Right atrium auricular region (tissue), 2 donors: ENCODE measurements around the gene ZBTB7A. TPM values are rescaled to one million over a fixed set of nuclear protein-coding genes. Genes with fewer than 3 reads are reported as not detected.

Experiments
- DNase-seq: peaks from one replicate; pipeline ENCODE4 v3.0.0-alpha.2; 2019; ENCODE audit warnings: low spot score
- H3K27ac ChIP-seq, 2 donors: fragments of 200-600 bp; sonication (generic); 1 replicate in 1 of 2; 2 replicates in 1 of 2; pipeline ENCODE4 v1.5.1; 2016 to 2019
- H3K27me3 ChIP-seq, 2 donors: fragments of 200-600 bp; sonication (generic); one replicate each; pipeline versions ENCODE4 v1.5.1 to v1.6.0; 2017 to 2019
- H3K36me3 ChIP-seq: fragments of 200-600 bp; sonication (generic); one replicate; pipeline ENCODE4 v1.5.1; 2016
- H3K4me1 ChIP-seq, 2 donors: fragments of 200-600 bp; sonication (generic); one replicate each; pipeline versions ENCODE4 v1.5.1 to v1.6.0; 2017 to 2019
- H3K4me3 ChIP-seq, 2 donors: fragments of 200-600 bp; sonication (generic); 1 replicate in 1 of 2; 2 replicates in 1 of 2; pipeline ENCODE4 v1.5.1; 2017 to 2019; ENCODE audit warnings: mild to moderate bottlenecking in 1 of 2, moderate library complexity in 1 of 2
- H3K9me3 ChIP-seq, 2 donors: fragments of 200-600 bp; sonication (generic); one replicate each; pipeline ENCODE4 v1.5.1; 2019
- total RNA-seq, 2 donors: library from RNA; depleted of rRNA; stranded (reverse); fragments of >200 nt; gene quantifications; one replicate each; pipeline ENCODE4 v1.1.0, GENCODE V29; 2016
- TF ChIP-seq, protein P1 (sequence below), 2 donors: fragments of 200-600 bp; sonication (generic); IDR thresholded peaks; one replicate each; pipeline ENCODE4 v1.5.1; 2019; ENCODE audit warnings: antibody characterized with exemption in 2 of 2

ZBTB7A gene
- total RNA-seq, 2 donors from 2014 or later, result 33.8 to 50.0 TPM

DNA sequence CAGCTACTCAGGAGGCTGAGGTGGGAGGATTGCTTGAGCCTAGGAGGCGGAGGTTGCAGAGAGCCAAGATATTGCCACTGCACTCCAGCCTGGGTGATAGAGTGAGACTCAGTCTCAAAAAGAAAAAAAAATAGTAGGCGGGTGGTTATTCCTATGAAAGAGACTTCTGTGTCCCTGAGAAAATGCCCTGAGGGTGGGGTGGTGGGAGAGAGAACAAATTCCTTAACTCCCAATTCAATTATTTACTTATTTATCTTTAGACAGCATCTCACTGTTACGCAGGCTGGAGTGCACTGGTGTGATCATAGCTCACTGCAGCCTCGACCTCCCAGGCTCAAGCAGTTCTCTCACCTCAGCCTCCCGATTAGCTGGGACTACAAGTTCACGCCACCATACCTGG, 71.1 kb downstream of the ZBTB7A start:
- H3K27me3 ChIP-seq, result no peaks in the 10 kb centered on the region
- TF ChIP-seq, protein P1, sequence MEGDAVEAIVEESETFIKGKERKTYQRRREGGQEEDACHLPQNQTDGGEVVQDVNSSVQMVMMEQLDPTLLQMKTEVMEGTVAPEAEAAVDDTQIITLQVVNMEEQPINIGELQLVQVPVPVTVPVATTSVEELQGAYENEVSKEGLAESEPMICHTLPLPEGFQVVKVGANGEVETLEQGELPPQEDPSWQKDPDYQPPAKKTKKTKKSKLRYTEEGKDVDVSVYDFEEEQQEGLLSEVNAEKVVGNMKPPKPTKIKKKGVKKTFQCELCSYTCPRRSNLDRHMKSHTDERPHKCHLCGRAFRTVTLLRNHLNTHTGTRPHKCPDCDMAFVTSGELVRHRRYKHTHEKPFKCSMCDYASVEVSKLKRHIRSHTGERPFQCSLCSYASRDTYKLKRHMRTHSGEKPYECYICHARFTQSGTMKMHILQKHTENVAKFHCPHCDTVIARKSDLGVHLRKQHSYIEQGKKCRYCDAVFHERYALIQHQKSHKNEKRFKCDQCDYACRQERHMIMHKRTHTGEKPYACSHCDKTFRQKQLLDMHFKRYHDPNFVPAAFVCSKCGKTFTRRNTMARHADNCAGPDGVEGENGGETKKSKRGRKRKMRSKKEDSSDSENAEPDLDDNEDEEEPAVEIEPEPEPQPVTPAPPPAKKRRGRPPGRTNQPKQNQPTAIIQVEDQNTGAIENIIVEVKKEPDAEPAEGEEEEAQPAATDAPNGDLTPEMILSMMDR (IDR thresholded peaks at IDR 0.05), result no peak
- no peak overlapping the region for H3K27ac ChIP-seq
- no peak for DNase-seq
- H3K36me3 ChIP-seq, result no peaks in the 10 kb centered on the region
- no peaks in the 10 kb centered on the region for H3K9me3 ChIP-seq
- no peaks in the 10 kb centered on the region for H3K4me1 ChIP-seq
- no peak overlapping the region for H3K4me3 ChIP-seq

Other genes starting within 250 kb of the ZBTB7A start
- gene ZFR2, start 197.9 kb downstream of the ZBTB7A start, total RNA-seq, result not detected
- gene ATCAY, start 186.2 kb downstream of the ZBTB7A start, total RNA-seq, result not detected
- 1,000 to 10,000 TPM; 1,342 to 2,195 TPM for gene NMRK2, start 133.8 kb downstream of the ZBTB7A start, total RNA-seq
- 100 to 1,000 TPM in 1 of 2 donors, 10 to 100 TPM in 1; 46.2 to 202 TPM for gene DAPK3, start 95.8 kb downstream of the ZBTB7A start, total RNA-seq
- 1,000 to 10,000 TPM; 1,205 to 1,737 TPM for gene EEF2, start 81.4 kb downstream of the ZBTB7A start, total RNA-seq
- 10 to 100 TPM; 10.9 to 11.4 TPM for gene PIAS4, start 59.2 kb downstream of the ZBTB7A start, total RNA-seq
- gene MAP2K2, start 57.2 kb upstream of the ZBTB7A start, total RNA-seq, result 10 to 100 TPM; 82.2 to 97.4 TPM
- gene CREB3L3, start 86.7 kb upstream of the ZBTB7A start, total RNA-seq, result not detected
- gene SIRT6, start 115.7 kb upstream of the ZBTB7A start, total RNA-seq, result 10 to 100 TPM; 10.9 to 15.9 TPM
- 1 to 10 TPM in 1 of 2 donors, under 1 TPM in 1; 0.39 to 1.7 TPM for gene ANKRD24, start 115.8 kb upstream of the ZBTB7A start, total RNA-seq
- gene EBI3, start 162.6 kb upstream of the ZBTB7A start, total RNA-seq, result 1 to 10 TPM; 1.7 to 2.6 TPM
- gene YJU2, start 180.2 kb upstream of the ZBTB7A start, total RNA-seq, result 10 to 100 TPM in 1 of 2 donors, 1 to 10 TPM in 1; 9.1 to 17.6 TPM
- 10 to 100 TPM; 24.2 to 24.6 TPM for gene SHD, start 212.4 kb upstream of the ZBTB7A start, total RNA-seq
- under 1 TPM in 1 of 2 donors, not detected in 1; 0.28 TPM for gene TMIGD2, start 235.5 kb upstream of the ZBTB7A start, total RNA-seq
- gene FSD1, start 237.7 kb upstream of the ZBTB7A start, total RNA-seq, result not detected